Erythroblast (primary cell): ENCODE results near the gene BNIPL.

Source experiments
- DNase-seq, 2 experiments: peaks; one replicate each; lab custom pipeline; 2025; lab: John Stamatoyannopoulos, UW
- GATA1 ChIP-seq: IDR thresholded peaks from 2 replicates; pipeline ENCODE4 v1.6.1; 2011; ENCODE audit warnings: low read depth, mild to moderate bottlenecking, control low read depth, low read length, moderate library complexity
- POLR2A ChIP-seq: IDR thresholded peaks from 2 replicates; pipeline ENCODE4 v1.6.1; 2011; ENCODE audit warnings: mild to moderate bottlenecking, low read length

The BNIPL gene

DNA sequence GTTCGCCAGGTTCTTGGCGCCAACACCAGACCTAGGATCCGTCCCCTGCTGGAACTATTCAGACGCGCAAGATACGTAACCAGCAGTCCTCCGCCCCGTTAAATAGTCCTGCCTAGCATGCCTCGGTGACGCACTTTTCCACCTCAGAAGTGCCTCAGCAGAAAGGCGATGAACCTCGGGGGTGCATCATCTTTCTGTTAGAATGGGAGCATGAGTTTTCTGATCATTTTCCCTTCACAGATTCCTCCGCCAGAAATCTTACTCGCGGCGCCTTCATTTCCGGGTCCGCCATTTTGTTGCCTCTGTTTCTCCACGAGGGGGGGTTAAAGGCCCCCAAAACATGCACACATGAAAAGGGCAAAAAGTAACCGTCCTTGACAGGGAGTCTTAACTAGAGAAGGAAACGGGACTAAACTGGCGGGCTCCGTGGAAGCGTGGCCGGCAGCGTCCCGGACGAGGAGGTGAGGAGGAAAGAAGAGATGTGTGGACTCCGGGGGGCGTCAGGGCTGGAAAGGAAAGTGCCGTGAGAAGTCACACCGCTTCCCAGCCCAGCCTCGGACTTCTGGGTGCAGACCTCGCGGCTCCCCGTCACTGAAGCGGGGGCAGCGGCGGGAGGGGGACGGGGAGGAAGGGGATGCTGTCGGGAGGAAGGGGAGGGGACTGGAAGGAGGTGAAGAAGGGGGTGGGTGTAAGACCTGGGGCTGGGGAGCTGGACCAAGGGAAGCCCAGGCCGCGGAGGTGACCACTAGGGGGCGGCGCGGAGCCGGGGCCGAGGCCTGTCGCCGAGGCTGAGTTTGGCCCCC is 34.3 kb downstream of the BNIPL start, which contains the start of gene GABPB2:
GABPB2 (plus strand) TSS at position 288 of the 803 bp plus-strand sequence. CDS start 17,429 bp downstream, outside the sequence.
- TF ChIP-seq GATA1 (no peak), POLR2A (peak; percentile 93)
- DNase-seq, result peak; percentile 97

DNA sequence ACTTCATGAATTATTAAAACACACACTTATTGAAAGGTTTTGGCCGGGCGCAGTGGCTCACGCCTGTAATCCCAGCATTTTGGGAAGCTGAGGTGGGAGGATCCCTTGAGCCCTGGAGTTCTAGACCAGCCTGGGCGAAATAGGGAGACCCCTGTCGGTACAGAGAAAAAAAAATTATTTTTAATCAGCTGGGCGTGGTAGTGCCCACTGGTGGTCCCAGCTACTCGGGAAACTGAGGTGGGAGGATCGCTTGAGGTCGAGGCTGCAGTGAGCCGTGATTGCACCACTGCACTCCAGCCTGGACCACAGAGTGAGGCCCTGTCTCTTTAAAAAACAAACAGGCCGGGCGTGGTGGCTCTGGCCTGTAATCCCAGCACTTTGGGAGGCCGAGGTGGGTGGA is 35.8 kb downstream of the BNIPL start:
- TF ChIP-seq GATA1 (no peak), POLR2A (no peak)
- DNase-seq, result no peak

DNA sequence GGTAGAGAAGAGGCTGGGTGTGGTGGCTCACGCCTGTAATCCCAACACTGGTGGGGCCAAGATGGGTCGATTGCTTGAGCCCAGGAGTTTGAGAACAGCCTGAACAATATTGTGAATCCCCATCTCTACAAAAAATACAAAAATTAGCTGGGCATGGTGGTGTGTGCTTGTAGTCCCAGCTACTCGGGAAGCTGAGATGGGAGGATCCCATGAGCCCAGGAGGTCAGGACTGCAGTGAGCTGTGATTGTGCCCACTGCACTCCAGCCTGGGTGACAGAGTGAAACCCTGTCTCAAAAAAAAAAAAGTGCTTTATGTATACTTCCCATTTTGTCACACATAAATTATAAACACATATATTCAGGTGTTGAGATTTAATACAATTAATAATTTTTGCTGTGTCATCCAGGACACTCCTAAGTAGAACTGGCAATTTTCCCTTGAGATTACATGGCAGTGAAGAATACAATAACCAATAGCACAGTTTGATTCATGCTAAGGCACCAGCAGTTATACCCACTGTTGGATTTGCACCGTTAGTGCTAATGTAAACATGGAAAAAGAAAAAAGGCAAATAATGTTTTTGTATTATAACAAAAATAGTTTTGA is 49.7 kb downstream of the BNIPL start:
- no peak for DNase-seq
- TF ChIP-seq GATA1 (no peak), POLR2A (no peak)
